ENCODE data around the gene PNLIP.

DNA sequence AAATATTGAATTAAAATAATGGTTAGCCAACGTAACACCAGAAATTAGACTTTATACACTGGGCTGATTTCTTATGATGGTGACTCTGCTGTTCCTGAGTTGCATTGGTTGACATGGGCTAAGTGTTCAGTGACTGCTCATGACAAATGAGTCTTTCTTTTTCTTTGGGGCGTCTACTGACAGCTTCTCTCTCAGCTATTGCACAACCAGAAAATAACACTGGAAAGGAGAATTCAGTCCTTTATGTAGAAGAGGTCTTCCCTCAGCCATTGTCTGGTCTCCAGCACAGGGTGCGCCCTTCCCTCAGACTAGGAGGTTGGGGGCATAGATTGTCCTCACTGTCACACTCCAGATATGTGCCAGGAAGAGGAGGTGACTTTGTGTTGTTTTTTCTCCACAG lies 21.6 kb downstream of the PNLIP start:
- TF ChIP-seq, protein P1, sequence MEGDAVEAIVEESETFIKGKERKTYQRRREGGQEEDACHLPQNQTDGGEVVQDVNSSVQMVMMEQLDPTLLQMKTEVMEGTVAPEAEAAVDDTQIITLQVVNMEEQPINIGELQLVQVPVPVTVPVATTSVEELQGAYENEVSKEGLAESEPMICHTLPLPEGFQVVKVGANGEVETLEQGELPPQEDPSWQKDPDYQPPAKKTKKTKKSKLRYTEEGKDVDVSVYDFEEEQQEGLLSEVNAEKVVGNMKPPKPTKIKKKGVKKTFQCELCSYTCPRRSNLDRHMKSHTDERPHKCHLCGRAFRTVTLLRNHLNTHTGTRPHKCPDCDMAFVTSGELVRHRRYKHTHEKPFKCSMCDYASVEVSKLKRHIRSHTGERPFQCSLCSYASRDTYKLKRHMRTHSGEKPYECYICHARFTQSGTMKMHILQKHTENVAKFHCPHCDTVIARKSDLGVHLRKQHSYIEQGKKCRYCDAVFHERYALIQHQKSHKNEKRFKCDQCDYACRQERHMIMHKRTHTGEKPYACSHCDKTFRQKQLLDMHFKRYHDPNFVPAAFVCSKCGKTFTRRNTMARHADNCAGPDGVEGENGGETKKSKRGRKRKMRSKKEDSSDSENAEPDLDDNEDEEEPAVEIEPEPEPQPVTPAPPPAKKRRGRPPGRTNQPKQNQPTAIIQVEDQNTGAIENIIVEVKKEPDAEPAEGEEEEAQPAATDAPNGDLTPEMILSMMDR (IDR thresholded peaks at IDR 0.05) = no peak
- TF ChIP-seq ZFX (IDR thresholded peaks at IDR 0.05; ENCODE audit: borderline replicate concordance) = no peak

Measured in 22Rv1 (cell line).